GM18868 (cell line): ENCODE data around the gene MCM9.

Experiments used
- ATAC-seq: cut with Tn5 transposase; IDR thresholded peaks from one replicate; pipeline ENCODE4 v1.9.1; 2021; ENCODE audit warnings: mild to moderate bottlenecking, moderate library complexity; ENCODE audit not compliant: unreplicated experiment

The MCM9 gene

GRCh38 chr6:118934461-118935330, at the start of gene MCM9:
TSS of gene MCM9 (minus strand) at chr6:118935159. CDS start at chr6:118931723, 3,436 bp downstream.
- ATAC-seq = peak; percentile 94

DNA sequence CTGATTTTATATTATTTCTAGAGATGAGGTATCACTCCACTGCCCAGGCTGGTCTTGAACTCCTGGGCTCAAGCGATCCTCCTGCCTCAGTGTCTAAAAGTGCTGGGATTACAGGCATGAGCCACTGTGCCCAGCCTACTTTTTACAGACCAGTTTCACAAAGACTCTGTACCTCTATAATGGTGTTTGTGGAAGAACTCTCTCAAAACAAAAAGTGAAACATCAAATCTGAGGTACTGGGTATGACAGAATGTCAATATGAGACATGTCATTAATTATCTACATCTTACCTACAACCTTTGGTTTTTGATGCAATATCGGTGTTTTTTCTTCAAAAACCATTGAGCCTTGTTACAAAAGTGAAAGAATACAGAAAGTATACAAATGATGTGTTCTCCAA, 49.4 kb upstream of the MCM9 start:
- peak; percentile 73 for ATAC-seq

- no peak for ATAC-seq
Measured at GRCh38 chr6:118982575-118982911, 47.6 kb upstream of the MCM9 start.

DNA sequence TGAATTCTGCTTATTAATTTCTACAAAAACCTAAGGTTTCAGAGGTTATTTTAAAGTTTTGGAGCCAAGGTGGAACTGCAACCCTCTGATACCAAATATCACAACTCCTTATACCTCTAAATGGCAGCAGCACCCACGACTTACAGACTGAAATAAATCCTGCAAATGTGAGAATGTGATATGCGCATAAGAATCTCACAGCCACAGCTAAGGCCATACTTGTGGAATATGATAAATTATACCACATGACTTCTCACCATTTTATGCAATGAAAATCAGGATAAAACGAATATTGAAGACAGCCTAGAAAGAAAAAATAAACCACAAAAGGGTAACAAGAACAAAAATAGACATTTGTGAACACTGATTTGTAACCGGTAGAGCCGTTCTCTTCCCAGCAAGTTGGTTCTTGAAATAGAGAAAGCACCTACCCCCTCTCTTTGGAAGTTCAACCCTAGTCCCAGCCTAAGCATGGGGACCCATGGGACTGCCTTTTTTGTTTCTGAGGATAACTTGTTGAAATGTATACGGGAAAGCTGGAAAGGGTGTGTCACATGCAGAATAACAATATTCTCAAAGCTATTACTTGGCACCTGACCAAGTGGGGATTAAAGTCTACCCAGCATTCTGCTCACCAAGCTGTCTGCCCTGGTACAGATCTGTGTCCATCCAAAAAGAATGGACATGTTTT, 47.1 kb upstream of the MCM9 start:
- no peak for ATAC-seq

DNA sequence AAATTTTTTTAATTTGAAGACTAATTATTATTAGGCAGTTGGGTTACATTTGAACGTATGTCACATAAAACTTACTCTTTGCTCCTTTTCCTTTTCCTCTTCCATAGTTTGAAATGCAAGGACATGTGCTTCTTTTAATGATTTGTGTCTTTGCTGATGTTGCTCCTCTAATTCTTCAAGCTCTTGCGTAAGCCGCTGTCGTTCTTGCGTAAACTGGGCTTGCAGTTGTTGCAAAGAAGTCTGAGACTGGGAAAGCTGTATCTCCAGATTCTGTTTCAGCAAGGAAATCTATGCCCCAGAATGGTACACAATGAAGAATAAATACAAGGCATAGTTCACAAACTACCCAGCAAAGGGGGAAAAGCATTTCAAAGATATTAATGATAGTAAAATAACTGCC, 45.1 kb upstream of the MCM9 start:
- ATAC-seq = no peak

DNA sequence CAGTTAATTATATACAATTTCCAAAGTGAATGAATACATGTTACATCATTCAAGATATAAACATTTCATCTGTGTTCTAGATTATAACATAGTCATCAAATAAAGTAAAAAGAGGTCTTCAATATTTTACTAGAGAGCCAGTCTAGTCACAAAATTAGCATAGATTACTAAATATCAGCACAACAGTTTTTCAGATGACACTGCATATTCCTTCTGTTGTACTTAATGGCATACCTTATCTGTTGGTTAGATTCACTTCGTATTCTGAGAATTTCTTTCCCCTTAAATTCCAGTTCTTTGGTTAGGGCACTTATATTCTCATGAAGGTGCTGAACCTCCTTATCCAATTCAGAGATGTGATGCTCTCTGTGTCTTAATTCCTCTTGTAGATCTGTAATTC, 39.8 kb upstream of the MCM9 start:
- no peak for ATAC-seq

DNA sequence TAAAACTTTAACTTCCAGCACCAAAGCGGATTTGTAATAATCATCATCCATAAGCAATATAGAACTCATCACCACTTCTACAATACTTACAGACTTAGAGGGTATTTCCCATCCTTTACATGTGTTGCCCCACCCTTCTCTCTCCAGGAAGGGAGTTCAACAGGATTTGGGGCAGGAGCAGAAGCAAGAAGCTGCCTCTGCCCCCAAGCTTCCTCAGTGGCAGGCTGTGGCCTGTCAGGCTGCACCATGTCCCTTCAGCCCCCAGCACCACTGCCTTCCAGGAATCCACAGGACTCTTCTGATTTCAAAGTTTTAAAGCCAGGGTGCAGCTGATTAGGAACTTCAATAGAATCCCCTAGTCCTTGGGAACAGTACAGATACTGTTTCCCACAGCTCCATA, 36.7 kb upstream of the MCM9 start:
- no peak for ATAC-seq

- no peak for ATAC-seq
Measured at GRCh38 chr6:118970866-118971265, 35.9 kb upstream of the MCM9 start.

DNA sequence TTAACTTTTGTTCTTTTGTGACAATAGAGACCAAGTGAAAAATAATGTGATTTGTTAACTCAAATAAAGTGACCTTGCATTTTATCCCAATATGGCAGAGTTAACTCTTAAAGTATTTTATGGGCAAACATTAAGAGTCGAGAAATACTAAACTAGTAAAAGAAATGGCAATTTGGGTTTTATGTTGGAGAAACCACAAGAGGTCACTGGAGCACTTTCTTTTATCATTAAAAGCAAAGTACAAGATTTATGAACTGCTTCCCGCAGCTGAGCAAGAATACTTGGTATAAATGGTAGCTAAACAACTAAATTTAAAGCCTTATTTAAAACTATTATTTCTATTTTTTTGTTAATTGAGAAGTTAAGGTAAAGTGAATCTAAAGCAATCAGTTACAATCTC, 33.5 kb upstream of the MCM9 start:
- no peak for ATAC-seq

GRCh38 chr6:118967239-118967638, 32.3 kb upstream of the MCM9 start:
- ATAC-seq = peak; percentile 6

DNA sequence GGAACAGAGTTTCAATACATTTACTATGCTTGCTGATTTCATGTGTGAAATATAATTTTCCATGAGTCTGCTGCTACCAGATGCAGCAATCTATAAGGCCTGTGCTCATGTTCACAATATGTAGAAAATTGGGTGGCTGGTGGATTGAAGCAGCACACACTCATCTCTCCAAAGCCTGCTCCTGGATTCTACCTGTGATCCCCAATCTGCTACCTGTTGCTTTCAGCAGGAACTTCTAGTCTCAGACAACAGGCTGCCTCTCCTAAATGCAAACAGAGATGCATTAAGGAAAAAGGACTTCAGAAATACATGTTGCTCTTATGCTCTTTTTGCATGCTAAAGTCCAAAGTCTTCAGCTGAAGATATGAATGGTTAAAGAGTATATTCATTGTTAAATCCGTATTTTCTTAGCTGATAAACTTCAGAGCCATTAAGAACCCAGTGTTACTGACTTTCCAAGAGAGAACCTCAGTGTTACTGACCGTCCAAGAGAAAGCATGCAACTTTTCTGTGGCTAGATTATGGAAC, 30.9 kb upstream of the MCM9 start:
- ATAC-seq = no peak

GRCh38 chr6:118965371-118965770, 30.4 kb upstream of the MCM9 start:
- no peak for ATAC-seq

DNA sequence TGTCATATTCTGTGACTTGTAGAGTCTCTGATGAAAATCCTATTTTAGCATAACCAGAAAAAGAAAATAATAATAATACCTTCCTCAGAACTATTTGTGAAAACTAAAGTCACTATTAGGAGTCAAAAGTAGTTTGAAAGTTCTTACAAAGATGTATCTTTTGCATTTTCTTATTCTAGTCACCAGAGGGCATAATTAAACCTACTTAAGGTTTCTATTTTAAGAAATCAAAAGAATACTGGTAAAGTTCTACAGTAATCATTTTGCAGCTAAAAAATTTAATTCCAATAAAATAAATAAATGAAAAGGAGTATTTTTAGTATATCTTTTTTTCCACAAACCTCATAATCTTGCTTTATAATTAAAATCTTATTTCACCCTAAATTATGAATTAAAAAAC, 28.0 kb upstream of the MCM9 start:
- ATAC-seq = no peak

DNA sequence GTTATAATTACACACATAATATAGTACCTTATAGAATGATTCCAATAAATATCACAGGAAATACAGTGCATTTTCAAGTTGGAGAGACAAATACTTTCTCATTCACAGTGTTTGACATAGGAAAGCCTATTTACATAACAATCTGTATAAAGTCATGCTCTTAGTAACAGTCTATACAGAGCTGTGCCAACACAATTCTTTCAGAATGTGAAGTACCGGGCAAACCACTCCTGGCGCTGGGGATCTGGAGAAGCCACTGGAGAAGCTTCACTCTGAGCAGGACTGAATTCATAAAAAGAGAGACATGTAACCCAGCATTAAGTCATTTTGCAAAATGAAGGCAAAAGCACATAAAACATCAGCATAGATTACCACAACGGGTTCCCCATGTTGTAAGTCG, 24.9 kb upstream of the MCM9 start:
- no peak for ATAC-seq

- ATAC-seq = no peak
Measured at GRCh38 chr6:118953391-118953790, 18.4 kb upstream of the MCM9 start.

- no peak for ATAC-seq
Measured at GRCh38 chr6:118952683-118953082, 17.7 kb upstream of the MCM9 start.

DNA sequence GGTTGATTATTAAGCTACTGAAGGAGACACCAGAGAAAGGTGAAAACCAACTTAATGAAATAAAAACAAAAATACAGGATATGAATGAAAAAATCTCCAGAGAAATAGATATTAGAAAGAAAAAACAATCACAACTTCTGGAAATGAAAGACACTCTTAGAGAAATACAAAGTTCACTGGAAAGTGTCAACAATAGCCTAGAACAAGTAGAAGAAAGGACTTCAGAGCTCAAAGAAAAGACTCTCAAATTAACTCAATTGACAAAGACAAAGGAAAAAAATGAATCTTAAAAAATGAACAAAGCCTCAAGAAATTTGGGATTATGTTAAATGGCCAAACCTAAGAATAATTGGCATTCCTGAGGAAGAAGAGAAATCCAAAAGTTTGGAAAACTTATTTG, 10.3 kb upstream of the MCM9 start:
- no peak for ATAC-seq

DNA sequence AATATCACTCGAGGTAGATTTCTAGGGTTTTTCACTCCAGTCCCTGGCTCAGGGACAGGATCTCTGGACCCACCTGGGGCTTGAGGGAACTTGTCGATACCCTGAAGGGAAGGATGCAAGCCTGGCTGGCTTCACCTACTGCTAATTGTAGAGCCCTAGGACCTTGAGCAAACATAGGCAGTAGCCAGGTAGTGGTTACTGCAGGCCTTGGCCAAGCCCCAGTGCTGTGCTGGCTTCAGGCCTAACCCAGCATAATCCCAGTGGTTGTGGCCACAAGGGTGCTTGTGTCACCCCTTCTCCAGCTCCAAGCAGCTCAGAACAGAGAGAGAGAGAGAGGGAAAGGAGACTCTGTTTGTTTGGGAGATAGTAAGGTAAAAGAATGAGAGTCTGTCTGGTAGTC, 5.8 kb upstream of the MCM9 start:
- no peak for ATAC-seq

DNA sequence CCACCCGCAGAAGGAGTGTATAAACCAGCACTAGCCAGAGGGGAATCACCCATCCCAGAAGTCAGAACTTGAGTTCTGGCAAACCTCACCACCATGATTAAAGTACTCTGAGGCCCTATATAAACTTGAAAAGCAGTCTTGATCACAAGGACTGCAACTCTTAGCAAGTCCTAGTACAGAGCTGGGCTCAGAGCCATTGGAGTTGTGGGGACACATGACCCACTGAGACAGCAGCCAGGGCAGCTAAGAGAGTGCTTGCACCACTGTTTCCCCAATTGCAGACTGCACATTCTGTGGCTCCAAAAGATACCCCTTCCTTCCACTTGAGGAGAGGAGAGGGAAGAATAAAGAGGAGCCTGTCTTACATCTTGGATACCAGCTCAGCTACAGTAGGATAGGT, 4.7 kb upstream of the MCM9 start:
- no peak for ATAC-seq

- no peak for ATAC-seq
Measured at GRCh38 chr6:118935978-118936703, 1.2 kb upstream of the MCM9 start.

- peak; percentile 1 for ATAC-seq
Measured at GRCh38 chr6:118935331-118935668, 341 bp upstream of the MCM9 start.
